ENCODE data around the gene IFNGR2. TPM values are rescaled to one million over a fixed set of nuclear protein-coding genes. Genes with fewer than 3 reads are reported as not detected.

The IFNGR2 gene
- total and polyA plus RNA-seq, 2 of the 13 experiments (the other 11 are each of a cell fraction or from before 2014, with no cell fraction given), result 61.3 to 117 TPM

DNA sequence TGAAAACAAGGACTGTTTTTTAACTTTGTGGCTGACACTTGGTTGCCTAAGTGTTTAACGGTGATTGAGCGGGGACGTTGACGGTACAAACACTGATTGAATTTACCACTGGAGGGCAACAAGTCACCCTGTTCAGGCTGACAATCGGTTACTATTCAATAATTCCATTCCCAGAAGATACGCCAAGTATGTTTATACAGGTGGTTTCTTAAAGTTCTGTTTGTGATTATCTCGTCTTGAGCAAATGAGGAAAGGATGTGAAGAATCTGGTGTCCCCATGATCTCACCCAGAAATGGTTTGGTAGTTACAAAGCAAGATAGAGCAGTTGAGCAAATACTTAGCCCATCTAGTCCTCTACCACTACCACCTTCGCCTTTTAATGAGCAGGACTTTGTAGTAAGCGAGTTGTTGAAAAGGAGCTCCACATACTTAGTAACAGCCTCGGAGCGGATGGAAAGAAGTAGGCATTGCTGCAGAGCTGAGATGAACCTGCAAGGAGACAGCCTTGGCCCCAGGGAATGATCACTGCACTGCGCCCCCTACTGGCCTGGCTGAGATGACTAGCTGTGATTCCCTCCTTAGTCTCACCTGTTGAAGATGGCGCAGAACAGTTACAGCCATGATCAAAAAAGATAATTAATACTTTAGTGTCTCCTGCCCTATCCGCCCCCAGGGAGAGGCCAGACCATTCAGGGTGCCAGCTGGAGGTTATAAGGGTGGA lies 42.2 kb upstream of the IFNGR2 start (continued):
- 0 out of 2 replicates have a peak, but pooled peaks have one; percentile 32 for TF ChIP-seq HOXD1 (CRISPR knock-in tag; IDR thresholded peaks at IDR 0.05)
- no peak for TF ChIP-seq ZNF468 (CRISPR knock-in tag; IDR thresholded peaks at IDR 0.05)
- TF ChIP-seq KDM5B (CRISPR knock-in tag; IDR thresholded peaks at IDR 0.05; ENCODE audit: borderline replicate concordance), result no peak
- no peak for TF ChIP-seq LCORL (IDR thresholded peaks at IDR 0.05)
- TF ChIP-seq LCORL (CRISPR knock-in tag; IDR thresholded peaks at IDR 0.05), result 0 out of 2 replicates have a peak, but pooled peaks have one; percentile 46
- no peak for TF ChIP-seq ZNF329 (CRISPR knock-in tag; IDR thresholded peaks at IDR 0.05; ENCODE audit: low read depth)
- 0 out of 2 replicates have a peak, but pooled peaks have one; percentile 17 for TF ChIP-seq POLR2G (IDR thresholded peaks at IDR 0.05; ENCODE audit: low read depth, low read length)
- no peak for TF ChIP-seq HNRNPLL (IDR thresholded peaks at IDR 0.05; ENCODE audit: low read depth, low read length, poor library complexity, severe bottlenecking)
- TF ChIP-seq FOXC1 (CRISPR knock-in tag; IDR thresholded peaks at IDR 0.05; ENCODE audit: borderline replicate concordance), result 0 out of 2 replicates have a peak, but pooled peaks have one; percentile 52
- TF ChIP-seq MTF2 (CRISPR knock-in tag; IDR thresholded peaks at IDR 0.05; ENCODE audit: borderline replicate concordance), result no peak
- no peak for TF ChIP-seq NCOA1 (CRISPR knock-in tag; IDR thresholded peaks at IDR 0.05)
- TF ChIP-seq, protein P1, sequence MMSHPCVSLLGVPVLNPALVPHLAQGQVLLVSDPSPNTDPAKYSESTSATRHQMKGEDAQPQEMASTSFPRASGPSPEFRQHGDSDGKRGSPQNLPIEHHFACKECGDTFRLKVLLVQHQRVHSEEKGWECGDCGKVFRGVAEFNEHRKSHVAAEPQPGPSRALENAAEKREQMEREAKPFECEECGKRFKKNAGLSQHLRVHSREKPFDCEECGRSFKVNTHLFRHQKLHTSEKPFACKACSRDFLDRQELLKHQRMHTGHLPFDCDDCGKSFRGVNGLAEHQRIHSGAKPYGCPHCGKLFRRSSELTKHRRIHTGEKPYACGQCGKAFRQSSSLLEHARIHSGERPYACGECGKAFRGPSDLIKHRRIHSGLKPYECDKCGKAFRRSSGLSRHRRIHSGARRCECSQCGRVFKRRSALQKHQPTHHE (CRISPR knock-in tag; IDR thresholded peaks at IDR 0.05; ENCODE audit: borderline replicate concordance), result no peak
- no peak for TF ChIP-seq SRSF1 (optimal IDR thresholded peaks at IDR 0.05; ENCODE audit: low read depth, low read length)
- TF ChIP-seq, protein P2, sequence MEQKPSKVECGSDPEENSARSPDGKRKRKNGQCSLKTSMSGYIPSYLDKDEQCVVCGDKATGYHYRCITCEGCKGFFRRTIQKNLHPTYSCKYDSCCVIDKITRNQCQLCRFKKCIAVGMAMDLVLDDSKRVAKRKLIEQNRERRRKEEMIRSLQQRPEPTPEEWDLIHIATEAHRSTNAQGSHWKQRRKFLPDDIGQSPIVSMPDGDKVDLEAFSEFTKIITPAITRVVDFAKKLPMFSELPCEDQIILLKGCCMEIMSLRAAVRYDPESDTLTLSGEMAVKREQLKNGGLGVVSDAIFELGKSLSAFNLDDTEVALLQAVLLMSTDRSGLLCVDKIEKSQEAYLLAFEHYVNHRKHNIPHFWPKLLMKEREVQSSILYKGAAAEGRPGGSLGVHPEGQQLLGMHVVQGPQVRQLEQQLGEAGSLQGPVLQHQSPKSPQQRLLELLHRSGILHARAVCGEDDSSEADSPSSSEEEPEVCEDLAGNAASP (CRISPR knock-in tag; IDR thresholded peaks at IDR 0.05; ENCODE audit: borderline replicate concordance), result no peak
- TF ChIP-seq, protein P3, sequence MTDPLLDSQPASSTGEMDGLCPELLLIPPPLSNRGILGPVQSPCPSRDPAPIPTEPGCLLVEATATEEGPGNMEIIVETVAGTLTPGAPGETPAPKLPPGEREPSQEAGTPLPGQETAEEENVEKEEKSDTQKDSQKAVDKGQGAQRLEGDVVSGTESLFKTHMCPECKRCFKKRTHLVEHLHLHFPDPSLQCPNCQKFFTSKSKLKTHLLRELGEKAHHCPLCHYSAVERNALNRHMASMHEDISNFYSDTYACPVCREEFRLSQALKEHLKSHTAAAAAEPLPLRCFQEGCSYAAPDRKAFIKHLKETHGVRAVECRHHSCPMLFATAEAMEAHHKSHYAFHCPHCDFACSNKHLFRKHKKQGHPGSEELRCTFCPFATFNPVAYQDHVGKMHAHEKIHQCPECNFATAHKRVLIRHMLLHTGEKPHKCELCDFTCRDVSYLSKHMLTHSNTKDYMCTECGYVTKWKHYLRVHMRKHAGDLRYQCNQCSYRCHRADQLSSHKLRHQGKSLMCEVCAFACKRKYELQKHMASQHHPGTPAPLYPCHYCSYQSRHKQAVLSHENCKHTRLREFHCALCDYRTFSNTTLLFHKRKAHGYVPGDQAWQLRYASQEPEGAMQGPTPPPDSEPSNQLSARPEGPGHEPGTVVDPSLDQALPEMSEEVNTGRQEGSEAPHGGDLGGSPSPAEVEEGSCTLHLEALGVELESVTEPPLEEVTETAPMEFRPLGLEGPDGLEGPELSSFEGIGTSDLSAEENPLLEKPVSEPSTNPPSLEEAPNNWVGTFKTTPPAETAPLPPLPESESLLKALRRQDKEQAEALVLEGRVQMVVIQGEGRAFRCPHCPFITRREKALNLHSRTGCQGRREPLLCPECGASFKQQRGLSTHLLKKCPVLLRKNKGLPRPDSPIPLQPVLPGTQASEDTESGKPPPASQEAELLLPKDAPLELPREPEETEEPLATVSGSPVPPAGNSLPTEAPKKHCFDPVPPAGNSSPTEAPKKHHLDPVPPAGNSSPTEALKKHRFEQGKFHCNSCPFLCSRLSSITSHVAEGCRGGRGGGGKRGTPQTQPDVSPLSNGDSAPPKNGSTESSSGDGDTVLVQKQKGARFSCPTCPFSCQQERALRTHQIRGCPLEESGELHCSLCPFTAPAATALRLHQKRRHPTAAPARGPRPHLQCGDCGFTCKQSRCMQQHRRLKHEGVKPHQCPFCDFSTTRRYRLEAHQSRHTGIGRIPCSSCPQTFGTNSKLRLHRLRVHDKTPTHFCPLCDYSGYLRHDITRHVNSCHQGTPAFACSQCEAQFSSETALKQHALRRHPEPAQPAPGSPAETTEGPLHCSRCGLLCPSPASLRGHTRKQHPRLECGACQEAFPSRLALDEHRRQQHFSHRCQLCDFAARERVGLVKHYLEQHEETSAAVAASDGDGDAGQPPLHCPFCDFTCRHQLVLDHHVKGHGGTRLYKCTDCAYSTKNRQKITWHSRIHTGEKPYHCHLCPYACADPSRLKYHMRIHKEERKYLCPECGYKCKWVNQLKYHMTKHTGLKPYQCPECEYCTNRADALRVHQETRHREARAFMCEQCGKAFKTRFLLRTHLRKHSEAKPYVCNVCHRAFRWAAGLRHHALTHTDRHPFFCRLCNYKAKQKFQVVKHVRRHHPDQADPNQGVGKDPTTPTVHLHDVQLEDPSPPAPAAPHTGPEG (CRISPR knock-in tag; IDR thresholded peaks at IDR 0.05), result no peak
- 0 out of 2 replicates have a peak, but pooled peaks have one; percentile 27 for TF ChIP-seq RAD21 (CRISPR knock-in tag; IDR thresholded peaks at IDR 0.05)
- TF ChIP-seq FOSL2 (CRISPR knock-in tag; IDR thresholded peaks at IDR 0.05), result peak; percentile 57
- TF ChIP-seq, protein P4, sequence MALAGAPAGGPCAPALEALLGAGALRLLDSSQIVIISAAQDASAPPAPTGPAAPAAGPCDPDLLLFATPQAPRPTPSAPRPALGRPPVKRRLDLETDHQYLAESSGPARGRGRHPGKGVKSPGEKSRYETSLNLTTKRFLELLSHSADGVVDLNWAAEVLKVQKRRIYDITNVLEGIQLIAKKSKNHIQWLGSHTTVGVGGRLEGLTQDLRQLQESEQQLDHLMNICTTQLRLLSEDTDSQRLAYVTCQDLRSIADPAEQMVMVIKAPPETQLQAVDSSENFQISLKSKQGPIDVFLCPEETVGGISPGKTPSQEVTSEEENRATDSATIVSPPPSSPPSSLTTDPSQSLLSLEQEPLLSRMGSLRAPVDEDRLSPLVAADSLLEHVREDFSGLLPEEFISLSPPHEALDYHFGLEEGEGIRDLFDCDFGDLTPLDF (CRISPR knock-in tag; IDR thresholded peaks at IDR 0.05), result peak; percentile 47; the same call in 1 of the 2 replicates
- TF ChIP-seq MTA1 (CRISPR knock-in tag; IDR thresholded peaks at IDR 0.05; ENCODE audit: borderline replicate concordance), result no peak
- 0 out of 2 replicates have a peak, but pooled peaks have one; percentile 7 for TF ChIP-seq ERF (CRISPR knock-in tag; IDR thresholded peaks at IDR 0.05)

All from HepG2 (cell line).